Panc1 (cell line): ENCODE measurements around the gene CHST11. TPM values are rescaled to one million over a fixed set of nuclear protein-coding genes. Genes with fewer than 3 reads are reported as not detected.
A peak's percentile ranks its signal among the peaks of the same experiment; 100 is the strongest.

Experiments
- ATAC-seq: fragments of 200-7000 bp; cut with Tn5 transposase; 2 replicates; pipeline ENCODE4 v1.9.1; 2020; ENCODE audit warnings: mild to moderate bottlenecking, moderate library complexity
- BruUV-seq: library from RNA; stranded (reverse); fragments of 400-500 nt; replicated peaks from 2 replicates; lab custom pipeline; 2021; lab: Mats Ljungman, UMichigan
- CTCF ChIA-PET: fragments of 300-600 bp; sonication (Branson Sonifier 250); formaldehyde crosslinking; loops from one replicate; lab custom pipeline; 2022; ENCODE audit warnings: antibody characterized with exemption; lab: Charles Lee
- POLR2A ChIA-PET: fragments of 300-600 bp; sonication (Branson Sonifier 250); formaldehyde crosslinking; loops from one replicate; lab custom pipeline; 2022; ENCODE audit warnings: antibody characterized with exemption; lab: Charles Lee
- DNase-seq: peaks from one replicate; pipeline ENCODE4 v3.0.0-alpha.2; 2010; ENCODE audit warnings: low read depth, low spot score
- H3K27ac ChIP-seq: 2 replicates; pipeline ENCODE4 v1.5.1; 2011; ENCODE audit warnings: mild to moderate bottlenecking, low read length, inconsistent platforms
- H3K27me3 ChIP-seq: fragments of 200-500 bp; sonication (Bioruptor generic); 2 replicates; pipeline ENCODE4 v1.6.0; 2014; ENCODE audit warnings: low read length, inconsistent platforms; ENCODE audit not compliant: control insufficient read depth, insufficient read depth
- H3K36me3 ChIP-seq: fragments of 200-500 bp; sonication (Bioruptor generic); 2 replicates; pipeline ENCODE4 v1.5.1; 2014; ENCODE audit warnings: inconsistent platforms, mild to moderate bottlenecking, low read length, moderate library complexity; ENCODE audit not compliant: control insufficient read depth, insufficient read depth
- H3K4me1 ChIP-seq: 2 replicates; pipeline ENCODE4 v1.5.1; 2011; ENCODE audit warnings: inconsistent platforms, mild to moderate bottlenecking, low read length, moderate library complexity; ENCODE audit not compliant: control insufficient read depth, insufficient read depth
- H3K4me3 ChIP-seq, 2 experiments: 2 replicates each; pipeline ENCODE4 v1.5.1; 2011 to 2012; ENCODE audit warnings: low read depth in 2 of 2, low read length in 2 of 2, mild to moderate bottlenecking in 2 of 2, inconsistent platforms in 1 of 2, moderate library complexity in 1 of 2
- H3K9me3 ChIP-seq: fragments of 200-500 bp; sonication (Bioruptor generic); 2 replicates; pipeline ENCODE4 v1.5.1; 2014; ENCODE audit warnings: low read depth, mild to moderate bottlenecking, inconsistent platforms, low read length, moderate library complexity; ENCODE audit not compliant: control insufficient read depth, insufficient read depth
- POLR2AphosphoS5 ChIP-seq: IDR thresholded peaks from 2 replicates; pipeline ENCODE4 v1.6.1; 2012; ENCODE audit warnings: mild to moderate bottlenecking, low read depth, low read length, moderate library complexity
- SIN3A ChIP-seq: IDR thresholded peaks from 2 replicates; pipeline ENCODE4 v1.6.1; 2012; ENCODE audit warnings: low read depth, mild to moderate bottlenecking, low read length, moderate library complexity, borderline replicate concordance; ENCODE audit not compliant: insufficient read depth
- TCF7L2 ChIP-seq: IDR thresholded peaks from 2 replicates; pipeline ENCODE4 v1.6.1; 2011; ENCODE audit warnings: mild to moderate bottlenecking, low read depth, low read length, inconsistent platforms
- in situ Hi-C: cut with HindIII; loops from 2 replicates; pipeline ENCODE4 v1.10.0; 2016; ENCODE audit warnings: low sequenced_read_pairs, low pct_unique_long_range_greater_than_20kb
- intact Hi-C: fragments of 100-400 bp; cut with micrococcal nuclease; formaldehyde crosslinking; loops from one replicate; pipeline ENCODE4 v1.10.0; 2022; ENCODE audit not compliant: unreplicated experiment
- total RNA-seq: library from RNA; stranded (reverse); gene quantifications from one replicate; pipeline ENCODE4 v1.2.1, GENCODE V29; 2021; ENCODE audit not compliant: unreplicated experiment
- TF ChIP-seq, protein P1 (sequence below): fragments of 450-650 bp; IDR thresholded peaks from 2 replicates; pipeline ENCODE4 v1.5.1; 2017; ENCODE audit warnings: mild to moderate bottlenecking
- TF ChIP-seq, protein P2 (sequence below), 2 experiments: IDR thresholded peaks; 2 replicates each; pipeline ENCODE4 v1.6.1; 2011 to 2012; ENCODE audit warnings: low read depth in 2 of 2, control low read depth in 1 of 2, low read length in 1 of 2, mild to moderate bottlenecking in 1 of 2, moderate library complexity in 1 of 2; ENCODE audit not compliant: insufficient read depth in 1 of 2

The CHST11 gene
- total RNA-seq, 1 experiment from 2014 or later: 11.4 TPM

DNA sequence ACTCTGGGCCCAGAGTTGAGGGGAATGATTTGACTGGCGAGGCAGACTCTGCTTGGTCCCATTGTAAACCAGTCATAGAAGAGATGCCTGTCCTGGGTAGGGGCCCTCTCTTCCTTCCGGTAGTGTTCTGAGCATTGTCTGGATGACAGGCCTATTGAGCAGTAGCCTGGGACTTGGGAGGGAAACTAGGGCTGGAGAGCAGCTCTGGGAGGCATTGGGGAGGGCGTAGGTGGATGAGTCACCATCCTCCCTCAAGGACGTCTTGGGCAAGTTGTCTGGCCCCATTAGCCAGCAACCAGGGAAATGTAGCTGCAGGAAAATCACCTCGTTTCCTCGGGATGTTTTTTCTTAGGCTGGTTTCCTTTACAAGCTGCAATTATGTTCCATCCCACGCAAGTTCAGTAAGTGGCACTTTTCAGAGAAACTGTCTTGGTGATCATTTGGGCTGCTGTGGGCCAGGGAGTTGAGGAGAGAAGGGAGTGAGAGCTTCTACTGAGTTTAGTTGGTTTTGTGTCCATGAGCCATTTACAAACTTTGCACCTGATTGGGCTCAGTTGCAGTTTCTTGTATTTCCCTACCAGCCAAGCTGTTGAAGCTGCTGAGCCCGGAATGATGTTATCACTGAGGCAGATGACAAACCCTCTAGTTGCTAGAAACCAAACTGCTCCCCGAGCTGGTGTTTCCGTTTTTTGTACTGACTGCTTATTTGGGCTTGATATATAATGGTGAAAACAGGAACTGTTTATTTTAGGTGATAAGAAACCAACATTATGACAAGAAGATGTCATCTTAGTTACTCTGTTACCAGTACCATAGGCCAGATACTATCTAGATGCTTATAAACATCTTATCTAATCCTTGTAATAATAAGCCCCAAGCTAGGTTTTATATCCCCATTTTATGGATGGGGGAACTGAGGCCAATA is 147.6 kb downstream of the CHST11 start:
- H3K27ac ChIP-seq: peak overlapping the region; percentile 76
- ChIA-PET POLR2A (no interaction called here), CTCF (no interaction called here)
- ATAC-seq (peak; percentile 79), DNase-seq (no peak)
- no peaks in the 10 kb centered on the region for H3K27me3 ChIP-seq
- intact Hi-C loops: no loop called here
- no peak overlapping the region for H3K4me3 ChIP-seq
- H3K4me1 ChIP-seq: peaks cover 21% of the 10 kb centered on the region
- no peaks in the 10 kb centered on the region for H3K9me3 ChIP-seq
- no peak for TF ChIP-seq TCF7L2
- TF ChIP-seq, protein P1, sequence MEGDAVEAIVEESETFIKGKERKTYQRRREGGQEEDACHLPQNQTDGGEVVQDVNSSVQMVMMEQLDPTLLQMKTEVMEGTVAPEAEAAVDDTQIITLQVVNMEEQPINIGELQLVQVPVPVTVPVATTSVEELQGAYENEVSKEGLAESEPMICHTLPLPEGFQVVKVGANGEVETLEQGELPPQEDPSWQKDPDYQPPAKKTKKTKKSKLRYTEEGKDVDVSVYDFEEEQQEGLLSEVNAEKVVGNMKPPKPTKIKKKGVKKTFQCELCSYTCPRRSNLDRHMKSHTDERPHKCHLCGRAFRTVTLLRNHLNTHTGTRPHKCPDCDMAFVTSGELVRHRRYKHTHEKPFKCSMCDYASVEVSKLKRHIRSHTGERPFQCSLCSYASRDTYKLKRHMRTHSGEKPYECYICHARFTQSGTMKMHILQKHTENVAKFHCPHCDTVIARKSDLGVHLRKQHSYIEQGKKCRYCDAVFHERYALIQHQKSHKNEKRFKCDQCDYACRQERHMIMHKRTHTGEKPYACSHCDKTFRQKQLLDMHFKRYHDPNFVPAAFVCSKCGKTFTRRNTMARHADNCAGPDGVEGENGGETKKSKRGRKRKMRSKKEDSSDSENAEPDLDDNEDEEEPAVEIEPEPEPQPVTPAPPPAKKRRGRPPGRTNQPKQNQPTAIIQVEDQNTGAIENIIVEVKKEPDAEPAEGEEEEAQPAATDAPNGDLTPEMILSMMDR: no peak
- TF ChIP-seq SIN3A: no peak
- TF ChIP-seq, protein P2, sequence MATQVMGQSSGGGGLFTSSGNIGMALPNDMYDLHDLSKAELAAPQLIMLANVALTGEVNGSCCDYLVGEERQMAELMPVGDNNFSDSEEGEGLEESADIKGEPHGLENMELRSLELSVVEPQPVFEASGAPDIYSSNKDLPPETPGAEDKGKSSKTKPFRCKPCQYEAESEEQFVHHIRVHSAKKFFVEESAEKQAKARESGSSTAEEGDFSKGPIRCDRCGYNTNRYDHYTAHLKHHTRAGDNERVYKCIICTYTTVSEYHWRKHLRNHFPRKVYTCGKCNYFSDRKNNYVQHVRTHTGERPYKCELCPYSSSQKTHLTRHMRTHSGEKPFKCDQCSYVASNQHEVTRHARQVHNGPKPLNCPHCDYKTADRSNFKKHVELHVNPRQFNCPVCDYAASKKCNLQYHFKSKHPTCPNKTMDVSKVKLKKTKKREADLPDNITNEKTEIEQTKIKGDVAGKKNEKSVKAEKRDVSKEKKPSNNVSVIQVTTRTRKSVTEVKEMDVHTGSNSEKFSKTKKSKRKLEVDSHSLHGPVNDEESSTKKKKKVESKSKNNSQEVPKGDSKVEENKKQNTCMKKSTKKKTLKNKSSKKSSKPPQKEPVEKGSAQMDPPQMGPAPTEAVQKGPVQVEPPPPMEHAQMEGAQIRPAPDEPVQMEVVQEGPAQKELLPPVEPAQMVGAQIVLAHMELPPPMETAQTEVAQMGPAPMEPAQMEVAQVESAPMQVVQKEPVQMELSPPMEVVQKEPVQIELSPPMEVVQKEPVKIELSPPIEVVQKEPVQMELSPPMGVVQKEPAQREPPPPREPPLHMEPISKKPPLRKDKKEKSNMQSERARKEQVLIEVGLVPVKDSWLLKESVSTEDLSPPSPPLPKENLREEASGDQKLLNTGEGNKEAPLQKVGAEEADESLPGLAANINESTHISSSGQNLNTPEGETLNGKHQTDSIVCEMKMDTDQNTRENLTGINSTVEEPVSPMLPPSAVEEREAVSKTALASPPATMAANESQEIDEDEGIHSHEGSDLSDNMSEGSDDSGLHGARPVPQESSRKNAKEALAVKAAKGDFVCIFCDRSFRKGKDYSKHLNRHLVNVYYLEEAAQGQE (IDR thresholded peaks at IDR 0.05; ENCODE audit: insufficient read depth in 1 of 2, low read depth in 2 of 2, low read length in 1 of 2): no peak
- TF ChIP-seq POLR2AphosphoS5: no peak
- no peaks in the 10 kb centered on the region for H3K36me3 ChIP-seq
- no TSS peak for BruUV-seq
- in situ Hi-C loops: no loop called here

DNA sequence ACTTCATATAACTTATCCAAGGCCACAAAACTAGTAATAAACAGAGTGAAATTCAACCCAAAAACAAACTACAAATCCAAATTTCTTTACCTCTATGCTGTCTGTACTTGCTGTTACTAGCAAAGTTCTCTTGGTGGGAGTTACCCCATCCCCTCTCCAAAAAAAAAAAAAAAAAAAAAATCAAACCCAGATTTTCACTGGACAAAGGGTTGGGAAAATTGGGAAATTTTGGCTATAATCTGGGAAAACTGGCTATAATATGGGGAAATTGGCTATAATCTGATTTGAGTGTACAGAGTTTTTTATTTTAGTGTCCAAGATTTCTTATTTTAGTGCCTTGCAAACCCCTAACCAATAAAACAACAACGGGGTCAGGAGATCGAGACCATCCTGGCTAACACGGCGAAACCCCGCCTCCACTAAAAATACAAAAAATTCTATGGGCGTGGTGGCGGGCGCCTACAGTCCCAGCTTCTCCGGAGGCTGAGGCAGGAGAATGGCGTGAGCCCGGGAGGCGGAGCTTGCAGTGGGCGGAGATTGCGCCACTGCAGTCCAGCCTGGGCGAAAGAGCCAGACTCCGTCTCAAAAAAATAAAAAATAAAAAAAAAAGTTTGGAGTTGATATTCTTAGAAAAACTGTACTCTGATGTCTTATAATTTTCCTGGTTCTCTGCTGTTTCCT is 148.4 kb downstream of the CHST11 start:
- peak; percentile 73 for ATAC-seq

More for the DNA sequence above, 148.4 kb downstream of the CHST11 start:
- no peaks in the 10 kb centered on the region for H3K9me3 ChIP-seq
- BruUV-seq: no TSS peak
- TF ChIP-seq, protein P1: no peak
- TF ChIP-seq POLR2AphosphoS5: no peak
- no peak for TF ChIP-seq TCF7L2
- TF ChIP-seq, protein P2 (IDR thresholded peaks at IDR 0.05; ENCODE audit: insufficient read depth in 1 of 2, low read depth in 2 of 2, low read length in 1 of 2): no peak
- TF ChIP-seq SIN3A: no peak
- in situ Hi-C loops: no loop called here
- no peak for DNase-seq
- H3K27ac ChIP-seq: peak overlapping the region; percentile 77
- no peaks in the 10 kb centered on the region; the same call in 1 of the 2 replicates for H3K27me3 ChIP-seq
- peaks cover 21% of the 10 kb centered on the region for H3K4me1 ChIP-seq
- H3K4me3 ChIP-seq: peak overlapping the region; percentile 40 to 64
- intact Hi-C loops: no loop called here
- no peaks in the 10 kb centered on the region for H3K36me3 ChIP-seq
- POLR2A ChIA-PET: no interaction called here
- CTCF ChIA-PET: interaction anchor here (0.7 kb wide), 1 partner anchor 29 kb away, joined by 10 read pairs; no protein-coding TSS in a partner anchor
